HCT116 (cell line): Measurements from ENCODE around the gene PRRT1B. TPM values are rescaled to one million over a fixed set of nuclear protein-coding genes. Genes with fewer than 3 reads are reported as not detected.

Experiments used
- ATAC-seq: fragments of 200-7000 bp; cut with Tn5 transposase; 2 replicates; pipeline ENCODE4 v1.9.1; 2020; ENCODE audit warnings: mild to moderate bottlenecking, moderate library complexity
- BruUV-seq: library from RNA; stranded (reverse); fragments of 400-500 nt; replicated peaks from 2 replicates; lab custom pipeline; 2021; lab: Mats Ljungman, UMichigan
- CTCF ChIA-PET: fragments of 300-600 bp; sonication (Branson Sonifier 250); formaldehyde crosslinking; loops from one replicate; lab custom pipeline; 2021; ENCODE audit warnings: antibody characterized with exemption; lab: Charles Lee
- POLR2A ChIA-PET: fragments of 300-600, 350-600 bp; sonication (Branson Sonifier 250); formaldehyde crosslinking; loops from one replicate; lab custom pipeline; 2021; ENCODE audit warnings: antibody characterized with exemption; lab: Charles Lee
- RAD21 ChIA-PET, 2 experiments: fragments of 300-600 bp; sonication (Branson Sonifier 250); formaldehyde crosslinking; loops; one replicate each; lab custom pipeline; 2023; ENCODE audit warnings: low total read pairs in 2 of 2; ENCODE audit not compliant: uncharacterized antibody in 2 of 2, unreplicated experiment in 2 of 2, low non-redundant PET in 1 of 2; lab: Charles Lee
- DNase-seq: peaks from one replicate; pipeline ENCODE4 v3.0.0-alpha.2; 2010; ENCODE audit warnings: low read depth, low spot score
- H2AFZ ChIP-seq: fragments of 200-600 bp; shearing (Covaris generic), sonication (generic); 2 replicates; pipeline ENCODE4 v1.6.1; 2017; ENCODE audit warnings: low read depth, mixed run types, mixed read lengths, antibody characterized with exemption, low read length; ENCODE audit not compliant: poor library complexity, severe bottlenecking
- H3K27ac ChIP-seq: 2 replicates; pipeline ENCODE4 v1.5.1; 2012; ENCODE audit warnings: low read depth, low read length
- H3K27me3 ChIP-seq: fragments of 200-600 bp; sonication (generic); 2 replicates; pipeline ENCODE4 v1.6.1; 2016; ENCODE audit warnings: mixed run types, low read length, mixed read lengths; ENCODE audit not compliant: insufficient read depth
- H3K36me3 ChIP-seq, 2 experiments: fragments of 200-500 bp in 1 of 2; fragments of 200-600 bp in 1 of 2; sonication (Bioruptor generic) in 1 of 2; sonication (generic) in 1 of 2; 2 replicates each; pipeline versions ENCODE4 v1.5.1 to v1.6.1; 2014 to 2016; ENCODE audit warnings: low read length in 2 of 2, inconsistent platforms in 1 of 2, mixed read lengths in 1 of 2, mixed run types in 1 of 2; ENCODE audit not compliant: insufficient read depth in 2 of 2, control insufficient read depth in 1 of 2
- H3K4me1 ChIP-seq, 2 experiments: fragments of 200-600 bp in 1 of 2; sonication (generic) in 1 of 2; 2 replicates each; pipeline versions ENCODE4 v1.5.1 to v1.6.1; 2012 to 2017; ENCODE audit warnings: low read length in 2 of 2, inconsistent platforms in 1 of 2, mild to moderate bottlenecking in 1 of 2, mixed read lengths in 1 of 2, mixed run types in 1 of 2, moderate library complexity in 1 of 2; ENCODE audit not compliant: insufficient read depth in 2 of 2, control insufficient read depth in 1 of 2
- H3K4me2 ChIP-seq: fragments of 200-600 bp; sonication (generic); 2 replicates; pipeline ENCODE4 v1.6.1; 2017; ENCODE audit warnings: mixed run types, low read length, mixed read lengths
- H3K4me3 ChIP-seq, 2 experiments: fragments of 200-600 bp in 1 of 2; sonication (generic) in 1 of 2; replicated peaks in 1 of 2; 2 replicates each; pipeline ENCODE4 v1.5.1; 2011 to 2016; ENCODE audit warnings: low read length in 2 of 2, control low read depth in 1 of 2, low read depth in 1 of 2, mild to moderate bottlenecking in 1 of 2, mixed read lengths in 1 of 2, mixed run types in 1 of 2
- H3K79me2 ChIP-seq: fragments of 200-600 bp; sonication (generic); 2 replicates; pipeline ENCODE4 v1.6.1; 2017; ENCODE audit warnings: mild to moderate bottlenecking, mixed run types, low read length, moderate library complexity, mixed read lengths; ENCODE audit not compliant: insufficient read depth
- H3K9ac ChIP-seq: fragments of 200-600 bp; sonication (generic); 2 replicates; pipeline ENCODE4 v1.6.1; 2016; ENCODE audit warnings: low read length, mixed read lengths
- H3K9me2 ChIP-seq: fragments of 200-600 bp; sonication (generic), shearing (Covaris generic); 2 replicates; pipeline ENCODE4 v1.6.1; 2017; ENCODE audit warnings: mixed run types, mild to moderate bottlenecking, moderate library complexity; ENCODE audit not compliant: insufficient read depth
- H3K9me3 ChIP-seq, 2 experiments: fragments of 200-500 bp in 1 of 2; fragments of 200-600 bp in 1 of 2; sonication (Bioruptor generic) in 1 of 2; sonication (generic) in 1 of 2; 2 replicates each; pipeline ENCODE4 v1.6.1; 2014 to 2017; ENCODE audit warnings: low read length in 2 of 2, mixed read lengths in 2 of 2, inconsistent platforms in 1 of 2, low read depth in 1 of 2, mild to moderate bottlenecking in 1 of 2, mixed run types in 1 of 2, moderate library complexity in 1 of 2; ENCODE audit not compliant: control insufficient read depth in 1 of 2, insufficient read depth in 1 of 2
- H4K20me1 ChIP-seq: fragments of 200-600 bp; sonication (generic), shearing (Covaris generic); 2 replicates; pipeline ENCODE4 v1.6.1; 2017; ENCODE audit warnings: mixed run types, mild to moderate bottlenecking, moderate library complexity; ENCODE audit not compliant: insufficient read depth
- CTCF ChIP-seq, 3 experiments: fragments of 200-600 bp in 1 of 3; sonication (generic) in 1 of 3; IDR thresholded peaks in 2 of 3; conservative IDR thresholded peaks in 1 of 3; 2 replicates each; pipeline ENCODE4 v1.5.1; 2012 to 2017; ENCODE audit warnings: low read depth in 2 of 3, low read length in 2 of 3, antibody characterized with exemption in 1 of 3, borderline replicate concordance in 1 of 3, control low read depth in 1 of 3, mild to moderate bottlenecking in 1 of 3, mixed read lengths in 1 of 3, mixed run types in 1 of 3, moderate library complexity in 1 of 3; ENCODE audit not compliant: insufficient read depth in 1 of 3
- EGR1 ChIP-seq: IDR thresholded peaks from 2 replicates; pipeline ENCODE4 v1.6.1; 2012; ENCODE audit warnings: low read depth
- TCF7L2 ChIP-seq: IDR thresholded peaks from 2 replicates; pipeline ENCODE4 v1.7.0; 2011; ENCODE audit warnings: borderline replicate concordance, inconsistent platforms; ENCODE audit not compliant: insufficient read depth, insufficient read length; ENCODE audit errors: extremely low read depth
- intact Hi-C: fragments of 100-400 bp; cut with micrococcal nuclease; formaldehyde crosslinking; loops from 2 replicates; pipeline ENCODE4 v1.10.0; 2022
- total RNA-seq: library from RNA; stranded (reverse); gene quantifications from one replicate; pipeline ENCODE4 v1.2.1, GENCODE V29; 2021; ENCODE audit not compliant: unreplicated experiment

The PRRT1B gene
- total RNA-seq, 1 experiment from 2014 or later = not detected

- Histone ChIP-seq H3K27ac (no peak overlapping the region), H3K4me1 (peaks cover 22 to 23% of the 10 kb centered on the region in 2 experiments), H3K27me3 (no peaks in the 10 kb centered on the region), H2AFZ (no peak overlapping the region), H3K9ac (no peak overlapping the region), H4K20me1 (no peaks in the 10 kb centered on the region), H3K79me2 (no peaks in the 10 kb centered on the region), H3K4me2 (no peak overlapping the region), H3K4me3 (no peak overlapping the region), H3K9me2 (no peaks in the 10 kb centered on the region), H3K36me3 (no peaks in the 10 kb centered on the region; a peak in 2 of 4 replicates)
- DNase-seq = no peak
- RAD21 ChIA-PET = no interaction called here
- CTCF ChIA-PET = no interaction called here
- intact Hi-C loops = no loop called here
- no TSS peak for BruUV-seq
- POLR2A ChIA-PET = no interaction called here
- TF ChIP-seq CTCF (IDR thresholded peaks at IDR 0.05 in 2 of 3, conservative IDR thresholded peaks at IDR 0.05 in 1 of 3; ENCODE audit: borderline replicate concordance in 1 of 3, insufficient read depth in 1 of 3, low read depth in 2 of 3, low read length in 2 of 3) (0 out of 6 replicates have a peak, but pooled peaks of 1 of the 3 experiments have one; percentile 17), TCF7L2 (no peak)
- TF ChIP-seq, all 23 proteins: peak for 1
- no peaks in the 10 kb centered on the region for H3K9me3 ChIP-seq
- ATAC-seq = no peak
These were observed 61.7 kb downstream of the PRRT1B start for GRCh38 chr9:131606896-131607567.

- BruUV-seq = no TSS peak
- no peaks in the 10 kb centered on the region for H3K9me3 ChIP-seq
- TF ChIP-seq CTCF (IDR thresholded peaks at IDR 0.05 in 2 of 3, conservative IDR thresholded peaks at IDR 0.05 in 1 of 3; ENCODE audit: borderline replicate concordance in 1 of 3, insufficient read depth in 1 of 3, low read depth in 2 of 3, low read length in 2 of 3) = 0 out of 6 replicates have a peak, but pooled peaks of 1 of the 3 experiments have one; percentile 3
- no peak for TF ChIP-seq EGR1
- no peak overlapping the region for H3K4me3 ChIP-seq
- ChIA-PET RAD21 (no interaction called here), CTCF (no interaction called here), POLR2A (no interaction called here)
- H3K4me1 ChIP-seq = peaks cover 22 to 23% of the 10 kb centered on the region in 2 experiments
- H3K9me2 ChIP-seq = no peaks in the 10 kb centered on the region
- H2AFZ ChIP-seq = no peak overlapping the region
- H3K36me3 ChIP-seq = no peaks in the 10 kb centered on the region; a peak in 2 of 4 replicates
- no peaks in the 10 kb centered on the region for H4K20me1 ChIP-seq
- no peaks in the 10 kb centered on the region for H3K79me2 ChIP-seq
- H3K27me3 ChIP-seq = no peaks in the 10 kb centered on the region
- ATAC-seq = no peak
- intact Hi-C loops = no loop called here
- peak overlapping the region; percentile 51; the same call in 1 of the 2 replicates for H3K9ac ChIP-seq
- H3K4me2 ChIP-seq = peak overlapping the region; percentile 77
- H3K27ac ChIP-seq = no peak overlapping the region
- no peak for DNase-seq
These were observed 62.3 kb downstream of the PRRT1B start for GRCh38 chr9:131607591-131607990.
